K562 (cell line): ENCODE data around the gene C19orf12. TPM values are rescaled to one million over a fixed set of nuclear protein-coding genes. Genes with fewer than 3 reads are reported as not detected.

ENCODE experiments used
- ATAC-seq: fragments of 200-7000 bp; cut with Tn5 transposase; 3 replicates; pipeline ENCODE4 v1.9.1; 2020; ENCODE audit warnings: moderate library complexity
- BruUV-seq: library from RNA; stranded (reverse); fragments of 400-500 nt; replicated peaks from 2 replicates; lab custom pipeline; 2021; lab: Mats Ljungman, UMichigan
- CTCF ChIA-PET: fragments of 300-600 bp; formaldehyde crosslinking; extraction: SDS; loops from one replicate; lab custom pipeline; 2021; ENCODE audit warnings: low intra/inter-chr PET ratio; lab: Yijun Ruan, JAX
- POLR2A ChIA-PET: fragments of 300-600, 350-650 bp; sonication (Branson Sonifier 250); formaldehyde crosslinking; extraction: SDS; loops from one replicate; lab custom pipeline; 2021; ENCODE audit warnings: antibody characterized with exemption, inconsistent platforms; lab: Yijun Ruan, JAX
- DNase-seq, 4 experiments: peaks; one replicate each; pipeline versions ENCODE4 v3.0.0 to v3.0.0-alpha.2; 2011 to 2018; ENCODE audit warnings: low spot score in 3 of 4, mixed read lengths in 3 of 4; ENCODE audit errors: extremely low read depth in 1 of 4
- FAIRE-seq: peaks from 2 replicates; lab custom pipeline; 2011; peaks lifted over from hg19 to GRCh38; lab: Jason Lieb, UNC
- H2AFZ ChIP-seq: 2 replicates; pipeline ENCODE4 v1.6.0; 2011; ENCODE audit warnings: low read depth, low read length, control low read depth, inconsistent platforms
- H3K27ac ChIP-seq: fragments of 200-600 bp; 3 replicates; pipeline ENCODE4 v1.8.0; 2011; ENCODE audit warnings: low read depth, mild to moderate bottlenecking, control low read depth, inconsistent platforms, low read length, moderate library complexity, mixed read lengths; ENCODE audit errors: extremely low read depth
- H3K27me3 ChIP-seq, 2 experiments: fragments of 300-600 bp in 1 of 2; 2 replicates in 1 of 2; 3 replicates in 1 of 2; pipeline versions ENCODE4 v1.6.0 to v1.8.0; 2011; ENCODE audit warnings: inconsistent platforms in 2 of 2, low read length in 2 of 2, mild to moderate bottlenecking in 1 of 2, mixed read lengths in 1 of 2, moderate library complexity in 1 of 2; ENCODE audit not compliant: control insufficient read depth in 2 of 2, insufficient read depth in 2 of 2
- H3K36me3 ChIP-seq: fragments of 300-600 bp; 3 replicates; pipeline ENCODE4 v1.8.0; 2011; ENCODE audit warnings: mild to moderate bottlenecking, low read length, inconsistent platforms; ENCODE audit not compliant: control insufficient read depth, insufficient read depth
- H3K4me1 ChIP-seq, 2 experiments: fragments of 200-600 bp in 1 of 2; replicated peaks in 1 of 2; 2 replicates in 1 of 2; 3 replicates in 1 of 2; pipeline versions ENCODE4 v1.5.1 to v1.8.0; 2011; ENCODE audit warnings: inconsistent platforms in 2 of 2, low read length in 2 of 2, mild to moderate bottlenecking in 1 of 2, mixed read lengths in 1 of 2, moderate library complexity in 1 of 2; ENCODE audit not compliant: control insufficient read depth in 2 of 2, insufficient read depth in 2 of 2
- H3K4me2 ChIP-seq: 2 replicates; pipeline ENCODE4 v1.6.1; 2011; ENCODE audit warnings: low read length, control low read depth, inconsistent platforms, mixed read lengths; ENCODE audit not compliant: insufficient read depth
- H3K4me3 ChIP-seq: fragments of 200-600 bp; sonication (generic), shearing (Covaris generic); 2 replicates; pipeline ENCODE4 v1.5.1; 2016; ENCODE audit warnings: control low read depth, inconsistent platforms
- H3K79me2 ChIP-seq: fragments of 200-600 bp; 3 replicates; pipeline ENCODE4 v1.8.0; 2011; ENCODE audit warnings: low read length, inconsistent platforms; ENCODE audit not compliant: control insufficient read depth, insufficient read depth
- H3K9ac ChIP-seq, 2 experiments: 2 replicates each; pipeline versions ENCODE4 v1.6.0 to v1.6.1; 2011; ENCODE audit warnings: low read depth in 2 of 2, low read length in 2 of 2, control low read depth in 1 of 2, inconsistent platforms in 1 of 2, mild to moderate bottlenecking in 1 of 2, mixed read lengths in 1 of 2; ENCODE audit not compliant: insufficient read depth in 1 of 2
- H3K9me1 ChIP-seq: one replicate; pipeline ENCODE4 v1.6.0; 2011; ENCODE audit warnings: inconsistent platforms, mild to moderate bottlenecking, low read length, moderate library complexity; ENCODE audit not compliant: control insufficient read depth, insufficient read depth
- H3K9me3 ChIP-seq: replicated peaks from 2 replicates; pipeline ENCODE4 v1.5.1; 2011; ENCODE audit warnings: low read depth, low read length, inconsistent platforms; ENCODE audit not compliant: control insufficient read depth, insufficient read depth
- H4K20me1 ChIP-seq: replicated peaks from 2 replicates; pipeline ENCODE4 v1.6.1; 2011; ENCODE audit warnings: low read length, inconsistent platforms, mixed read lengths; ENCODE audit not compliant: control insufficient read depth, insufficient read depth
- BHLHE40 ChIP-seq: IDR thresholded peaks from 2 replicates; pipeline ENCODE4 v1.6.1; 2011; ENCODE audit warnings: low read length, improper control_type of control experiment
- CREM ChIP-seq: IDR thresholded peaks from 2 replicates; pipeline ENCODE4 v1.6.1; 2014; ENCODE audit warnings: antibody characterized with exemption, low read depth
- PRDM10 ChIP-seq: fragments of 450-650 bp; IDR thresholded peaks from 2 replicates; pipeline ENCODE4 v1.6.1; 2018; ENCODE audit not compliant: partially characterized antibody
- ZNF408 ChIP-seq: fragments of 250-450 bp; sonication (Bioruptor Pico); IDR thresholded peaks from 2 replicates; pipeline ENCODE4 v1.4.0; 2020; ENCODE audit warnings: low read depth, mild to moderate bottlenecking, moderate library complexity
- WGBS: fragments of 100-300 bp; shearing (Covaris generic); methylation state at CpG from one replicate; pipeline ENCODE4 v1.1.6; 2016; ENCODE audit warnings: low coverage, mixed read lengths; ENCODE audit not compliant: insufficient coverage; ENCODE audit errors: missing lambda C conversion rate; 5-methylcytosine and 5-hydroxymethylcytosine counted together
- in situ Hi-C: fragments of 300-500 bp; cut with MboI; formaldehyde crosslinking; loops from 4 replicates; pipeline ENCODE4 v1.15.0; 2018; ENCODE audit warnings: inconsistent platforms, mixed read lengths
- intact Hi-C: fragments of 100-400 bp; cut with micrococcal nuclease; formaldehyde crosslinking; loops from 2 replicates; pipeline ENCODE4 v1.14.2; 2022
- polyA plus RNA-seq, 8 experiments: library from polyadenylated mRNA; depleted of rRNA in 4 of 8; stranded (reverse) in 5 of 8; unstranded in 3 of 8; fragments of >200 nt; fragmentation: Nextera tagmentation in 2 of 8; fragmentation: Illumina TruSeq in 1 of 8; extraction: Ambion mirVana in 2 of 8; extraction: Trizol in 1 of 8; gene quantifications; 2 replicates each; pipeline versions ENCODE4 v1.2.1 to v1.2.3, GENCODE V29; 2011 to 2014; ENCODE audit warnings: inconsistent platforms in 1 of 8, missing spikeins in 1 of 8
- total RNA-seq, 7 experiments: library from RNA; depleted of rRNA in 6 of 7; stranded (reverse); fragments of >200 nt in 6 of 7; fragmentation: Illumina TruSeq in 2 of 7; extraction: Trizol in 2 of 7; gene quantifications; 2 replicates each; pipeline versions ENCODE4 v1.2.1 to v1.2.3, GENCODE V29; 2011 to 2021; ENCODE audit warnings: low replicate concordance in 1 of 7

C19orf12 gene
- total and polyA plus RNA-seq, 9 of the 15 experiments (the other 6 are each of a cell fraction or from before 2014, with no cell fraction given), result 1.9 to 14.5 (median 10.2) TPM

GRCh38 chr19:29735829-29736228, 20.8 kb upstream of the C19orf12 start:
- CTCF ChIA-PET, result no interaction called here
- Histone ChIP-seq H3K9me3 (no peaks in the 10 kb centered on the region), H3K27ac (no peak overlapping the region), H3K4me2 (no peak overlapping the region), H3K36me3 (no peaks in the 10 kb centered on the region), H2AFZ (no peak overlapping the region), H4K20me1 (0 out of 2 replicates have a peak, but pooled peaks cover 5% of the 10 kb centered on the region), H3K9me1 (no peaks in the 10 kb centered on the region), H3K9ac (no peak overlapping the region), H3K4me1 (no peaks in the 10 kb centered on the region), H3K4me3 (no peak overlapping the region), H3K79me2 (no peaks in the 10 kb centered on the region), H3K27me3 (peaks cover 53 to 62% of the 10 kb centered on the region in 2 experiments; a peak in 4 of 5 replicates)
- BruUV-seq, result no TSS peak
- in situ Hi-C loops, result no loop called here
- POLR2A ChIA-PET, result interaction anchor here (0.6 to 1.3 kb wide), 3 partner anchors 8 to 54 kb away, joined by 3 to 5 read pairs (median 3); no protein-coding TSS in a partner anchor
- FAIRE-seq, result no peak
- DNase-seq, result no peak
- 1% methylated on average over 5 of the region's 5 CpGs for whole genome bisulfite sequencing
- intact Hi-C loops, result loop anchor here (10.0 kb wide), 1 partner anchor 919 kb away; no protein-coding TSS in a partner anchor
- no peak for TF ChIP-seq CREM
- TF ChIP-seq PRDM10, result no peak
- TF ChIP-seq ZNF408 (CRISPR knock-in tag), result no peak
- no peak for TF ChIP-seq BHLHE40
- no peak for ATAC-seq
